SK-N-SH treated with all-trans-retinoic acid at 6 μM for 48 hours (cell line): Measurements from ENCODE around the gene CDH22.
A peak's percentile ranks its signal among the peaks of the same experiment; 100 is the strongest.

Experiments used
- ATAC-seq: fragments of 200-7000 bp; cut with Tn5 transposase; 3 replicates; pipeline ENCODE4 v1.9.1; 2020; ENCODE audit warnings: mild to moderate bottlenecking, moderate library complexity
- ARNTL ChIP-seq: fragments of 450-650 bp; formaldehyde crosslinking; IDR thresholded peaks from 2 replicates; pipeline ENCODE4 v1.5.0; 2020; ENCODE audit warnings: low read depth, mild to moderate bottlenecking, moderate library complexity, borderline replicate concordance
- BACH2 ChIP-seq: fragments of 250-450 bp; sonication (Bioruptor Pico); IDR thresholded peaks from 2 replicates; pipeline ENCODE4 v1.9.0; 2021; ENCODE audit warnings: mild to moderate bottlenecking, borderline replicate concordance
- CSDC2 ChIP-seq: fragments of 250-450 bp; sonication (Bioruptor Pico); IDR thresholded peaks from 2 replicates; pipeline ENCODE4 v1.5.0; 2020; ENCODE audit warnings: mild to moderate bottlenecking, moderate library complexity
- ESRRG ChIP-seq: fragments of 250-450 bp; sonication (Bioruptor Pico); IDR thresholded peaks from 2 replicates; pipeline ENCODE4 v1.6.1; 2021; ENCODE audit warnings: mild to moderate bottlenecking
- GLIS3 ChIP-seq: fragments of 250-450 bp; sonication (Bioruptor Pico); IDR thresholded peaks from 2 replicates; pipeline ENCODE4 v1.5.0; 2020; ENCODE audit warnings: mild to moderate bottlenecking, moderate library complexity
- ISL1 ChIP-seq: fragments of 250-450 bp; sonication (Bioruptor Pico); IDR thresholded peaks from 2 replicates; pipeline ENCODE4 v2.1.2; 2022; ENCODE audit warnings: mild to moderate bottlenecking, moderate library complexity
- RARB ChIP-seq: fragments of 250-450 bp; sonication (Bioruptor Pico); IDR thresholded peaks from 2 replicates; pipeline ENCODE4 v1.8.0; 2021; ENCODE audit warnings: mild to moderate bottlenecking, moderate library complexity
- TCF4 ChIP-seq: fragments of 250-450 bp; sonication (Bioruptor Pico); IDR thresholded peaks from 2 replicates; pipeline ENCODE4 v1.8.0; 2021; ENCODE audit warnings: mild to moderate bottlenecking, moderate library complexity, borderline replicate concordance
- TOX ChIP-seq: fragments of 250-450 bp; sonication (Bioruptor Pico); IDR thresholded peaks from 2 replicates; pipeline ENCODE4 v1.8.0; 2021; ENCODE audit warnings: mild to moderate bottlenecking, moderate library complexity, borderline replicate concordance
- ZC3H10 ChIP-seq: fragments of 250-450 bp; sonication (Bioruptor Pico); IDR thresholded peaks from 2 replicates; pipeline ENCODE4 v1.5.1; 2021; ENCODE audit warnings: mild to moderate bottlenecking, moderate library complexity
- ZFP3 ChIP-seq: fragments of 250-450 bp; sonication (Bioruptor Pico); IDR thresholded peaks from 2 replicates; pipeline ENCODE4 v1.5.0; 2020; ENCODE audit warnings: mild to moderate bottlenecking, moderate library complexity
- ZFP30 ChIP-seq: fragments of 450-650 bp; formaldehyde crosslinking; IDR thresholded peaks from 2 replicates; pipeline ENCODE4 v1.5.0; 2022; ENCODE audit warnings: mild to moderate bottlenecking, moderate library complexity
- ZNF70 ChIP-seq: fragments of 450-650 bp; formaldehyde crosslinking; IDR thresholded peaks from 2 replicates; pipeline ENCODE4 v1.5.0; 2020; ENCODE audit warnings: mild to moderate bottlenecking, moderate library complexity
- TF ChIP-seq, protein P1 (sequence below): fragments of 250-450 bp; sonication (Bioruptor Pico); IDR thresholded peaks from 2 replicates; pipeline ENCODE4 v1.5.1; 2021; ENCODE audit warnings: mild to moderate bottlenecking, moderate library complexity
- TF ChIP-seq, protein P2 (sequence below): fragments of 250-450 bp; sonication (Bioruptor Pico); IDR thresholded peaks from 2 replicates; pipeline ENCODE4 v1.5.0; 2020; ENCODE audit warnings: mild to moderate bottlenecking, moderate library complexity
- TF ChIP-seq, protein P3 (sequence below): fragments of 250-450 bp; sonication (Bioruptor Pico); IDR thresholded peaks from 2 replicates; pipeline ENCODE4 v1.5.1; 2020; ENCODE audit warnings: low read depth, mild to moderate bottlenecking, moderate library complexity
- TF ChIP-seq, protein P4 (sequence below): fragments of 250-450 bp; sonication (Bioruptor Pico); IDR thresholded peaks from 2 replicates; pipeline ENCODE4 v1.8.0; 2021; ENCODE audit warnings: low read depth, mild to moderate bottlenecking, moderate library complexity, borderline replicate concordance
- TF ChIP-seq, protein P5 (sequence below): fragments of 250-450 bp; sonication (Bioruptor Pico); IDR thresholded peaks from 2 replicates; pipeline ENCODE4 v1.8.0; 2020; ENCODE audit warnings: mild to moderate bottlenecking, moderate library complexity, borderline replicate concordance

CDH22 gene

DNA sequence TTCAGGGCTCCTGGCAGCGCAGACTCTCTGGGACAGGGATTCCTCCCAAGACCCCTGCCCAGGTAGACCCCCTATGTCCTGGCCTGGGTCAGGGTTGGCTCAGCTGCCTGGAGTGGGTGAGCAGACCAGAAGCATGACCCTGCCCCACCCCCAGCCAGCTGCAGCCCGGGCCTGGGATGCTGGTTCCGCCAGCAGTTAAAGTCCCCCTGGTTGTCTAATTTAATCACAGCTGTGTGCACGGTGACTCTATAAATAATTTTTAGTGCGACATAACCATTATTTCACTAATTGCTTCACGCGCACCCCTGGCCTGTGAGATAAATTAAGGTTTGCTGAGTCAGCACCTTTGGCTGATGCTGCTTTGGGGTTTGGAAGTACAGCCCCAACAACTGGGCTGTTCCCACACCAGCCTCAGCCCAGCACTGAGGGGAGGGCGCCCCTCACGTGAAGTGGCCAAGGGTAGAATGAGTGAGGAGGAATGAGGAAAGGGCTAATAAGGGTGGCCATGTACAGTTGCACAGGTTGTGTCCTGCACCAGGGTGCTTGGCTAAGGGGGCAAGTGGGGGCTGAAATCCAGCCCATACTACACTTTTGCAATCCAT is 26.1 kb upstream of the CDH22 start:
- TF ChIP-seq ZFP3 (no peak), ZC3H10 (CRISPR knock-in tag) (no peak), ISL1 (CRISPR knock-in tag) (no peak), TOX (CRISPR knock-in tag) (no peak), RARB (no peak), ARNTL (no peak), TCF4 (CRISPR knock-in tag) (no peak), GLIS3 (CRISPR knock-in tag) (no peak), ZNF70 (CRISPR knock-in tag) (no peak)
- TF ChIP-seq, protein P1, sequence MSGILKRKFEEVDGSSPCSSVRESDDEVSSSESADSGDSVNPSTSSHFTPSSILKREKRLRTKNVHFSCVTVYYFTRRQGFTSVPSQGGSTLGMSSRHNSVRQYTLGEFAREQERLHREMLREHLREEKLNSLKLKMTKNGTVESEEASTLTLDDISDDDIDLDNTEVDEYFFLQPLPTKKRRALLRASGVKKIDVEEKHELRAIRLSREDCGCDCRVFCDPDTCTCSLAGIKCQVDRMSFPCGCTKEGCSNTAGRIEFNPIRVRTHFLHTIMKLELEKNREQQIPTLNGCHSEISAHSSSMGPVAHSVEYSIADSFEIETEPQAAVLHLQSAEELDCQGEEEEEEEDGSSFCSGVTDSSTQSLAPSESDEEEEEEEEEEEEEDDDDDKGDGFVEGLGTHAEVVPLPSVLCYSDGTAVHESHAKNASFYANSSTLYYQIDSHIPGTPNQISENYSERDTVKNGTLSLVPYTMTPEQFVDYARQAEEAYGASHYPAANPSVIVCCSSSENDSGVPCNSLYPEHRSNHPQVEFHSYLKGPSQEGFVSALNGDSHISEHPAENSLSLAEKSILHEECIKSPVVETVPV (CRISPR knock-in tag): no peak
- TF ChIP-seq, protein P2, sequence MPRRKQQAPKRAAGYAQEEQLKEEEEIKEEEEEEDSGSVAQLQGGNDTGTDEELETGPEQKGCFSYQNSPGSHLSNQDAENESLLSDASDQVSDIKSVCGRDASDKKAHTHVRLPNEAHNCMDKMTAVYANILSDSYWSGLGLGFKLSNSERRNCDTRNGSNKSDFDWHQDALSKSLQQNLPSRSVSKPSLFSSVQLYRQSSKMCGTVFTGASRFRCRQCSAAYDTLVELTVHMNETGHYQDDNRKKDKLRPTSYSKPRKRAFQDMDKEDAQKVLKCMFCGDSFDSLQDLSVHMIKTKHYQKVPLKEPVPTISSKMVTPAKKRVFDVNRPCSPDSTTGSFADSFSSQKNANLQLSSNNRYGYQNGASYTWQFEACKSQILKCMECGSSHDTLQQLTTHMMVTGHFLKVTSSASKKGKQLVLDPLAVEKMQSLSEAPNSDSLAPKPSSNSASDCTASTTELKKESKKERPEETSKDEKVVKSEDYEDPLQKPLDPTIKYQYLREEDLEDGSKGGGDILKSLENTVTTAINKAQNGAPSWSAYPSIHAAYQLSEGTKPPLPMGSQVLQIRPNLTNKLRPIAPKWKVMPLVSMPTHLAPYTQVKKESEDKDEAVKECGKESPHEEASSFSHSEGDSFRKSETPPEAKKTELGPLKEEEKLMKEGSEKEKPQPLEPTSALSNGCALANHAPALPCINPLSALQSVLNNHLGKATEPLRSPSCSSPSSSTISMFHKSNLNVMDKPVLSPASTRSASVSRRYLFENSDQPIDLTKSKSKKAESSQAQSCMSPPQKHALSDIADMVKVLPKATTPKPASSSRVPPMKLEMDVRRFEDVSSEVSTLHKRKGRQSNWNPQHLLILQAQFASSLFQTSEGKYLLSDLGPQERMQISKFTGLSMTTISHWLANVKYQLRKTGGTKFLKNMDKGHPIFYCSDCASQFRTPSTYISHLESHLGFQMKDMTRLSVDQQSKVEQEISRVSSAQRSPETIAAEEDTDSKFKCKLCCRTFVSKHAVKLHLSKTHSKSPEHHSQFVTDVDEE (CRISPR knock-in tag): no peak
- TF ChIP-seq, protein P3, sequence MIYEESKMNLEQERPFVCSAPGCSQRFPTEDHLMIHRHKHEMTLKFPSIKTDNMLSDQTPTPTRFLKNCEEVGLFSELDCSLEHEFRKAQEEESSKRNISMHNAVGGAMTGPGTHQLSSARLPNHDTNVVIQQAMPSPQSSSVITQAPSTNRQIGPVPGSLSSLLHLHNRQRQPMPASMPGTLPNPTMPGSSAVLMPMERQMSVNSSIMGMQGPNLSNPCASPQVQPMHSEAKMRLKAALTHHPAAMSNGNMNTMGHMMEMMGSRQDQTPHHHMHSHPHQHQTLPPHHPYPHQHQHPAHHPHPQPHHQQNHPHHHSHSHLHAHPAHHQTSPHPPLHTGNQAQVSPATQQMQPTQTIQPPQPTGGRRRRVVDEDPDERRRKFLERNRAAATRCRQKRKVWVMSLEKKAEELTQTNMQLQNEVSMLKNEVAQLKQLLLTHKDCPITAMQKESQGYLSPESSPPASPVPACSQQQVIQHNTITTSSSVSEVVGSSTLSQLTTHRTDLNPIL (CRISPR knock-in tag): no peak
- TF ChIP-seq, protein P4, sequence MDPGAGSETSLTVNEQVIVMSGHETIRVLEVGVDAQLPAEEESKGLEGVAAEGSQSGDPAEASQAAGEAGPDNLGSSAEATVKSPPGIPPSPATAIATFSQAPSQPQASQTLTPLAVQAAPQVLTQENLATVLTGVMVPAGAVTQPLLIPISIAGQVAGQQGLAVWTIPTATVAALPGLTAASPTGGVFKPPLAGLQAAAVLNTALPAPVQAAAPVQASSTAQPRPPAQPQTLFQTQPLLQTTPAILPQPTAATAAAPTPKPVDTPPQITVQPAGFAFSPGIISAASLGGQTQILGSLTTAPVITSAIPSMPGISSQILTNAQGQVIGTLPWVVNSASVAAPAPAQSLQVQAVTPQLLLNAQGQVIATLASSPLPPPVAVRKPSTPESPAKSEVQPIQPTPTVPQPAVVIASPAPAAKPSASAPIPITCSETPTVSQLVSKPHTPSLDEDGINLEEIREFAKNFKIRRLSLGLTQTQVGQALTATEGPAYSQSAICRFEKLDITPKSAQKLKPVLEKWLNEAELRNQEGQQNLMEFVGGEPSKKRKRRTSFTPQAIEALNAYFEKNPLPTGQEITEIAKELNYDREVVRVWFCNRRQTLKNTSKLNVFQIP (CRISPR knock-in tag): no peak
- no peak for ATAC-seq

DNA sequence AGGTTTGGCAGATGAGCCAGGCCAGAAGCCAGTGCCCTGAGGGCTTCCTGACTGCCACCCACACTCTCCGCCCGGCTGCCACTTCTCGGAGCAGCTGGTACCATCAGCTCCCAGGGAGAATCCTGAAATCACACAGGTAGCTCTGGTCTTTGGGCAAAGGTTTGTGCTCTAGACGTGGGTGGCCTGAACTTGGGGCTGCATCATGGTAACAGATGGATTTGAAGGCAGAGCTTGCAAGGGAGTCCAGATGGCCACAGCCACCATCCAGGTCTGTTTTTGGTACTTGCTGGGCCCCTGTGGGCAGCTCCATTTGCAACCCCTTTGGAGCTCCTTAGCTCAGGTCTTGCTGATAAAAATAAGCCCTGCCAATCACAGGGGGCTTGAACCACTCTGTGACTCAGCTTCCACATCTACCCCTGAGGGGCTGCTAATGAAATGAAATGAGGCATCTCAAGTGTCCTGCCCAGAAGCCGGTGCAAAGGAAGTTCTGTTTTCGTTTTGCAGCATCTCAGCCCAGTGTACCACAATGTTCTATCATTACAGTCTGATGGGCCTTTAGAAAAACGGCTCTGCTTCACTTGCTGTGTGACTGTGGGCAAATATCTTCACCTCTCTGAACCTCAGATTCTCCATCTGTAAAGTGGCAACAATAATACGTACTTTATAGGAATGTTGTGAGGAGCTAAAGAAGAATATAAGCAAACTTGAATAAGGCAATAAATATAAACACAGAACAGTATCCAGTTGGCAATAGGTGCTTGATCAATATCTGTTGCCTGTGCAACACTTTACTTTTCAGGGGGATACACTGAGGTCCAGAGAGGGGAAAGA is 25.1 kb upstream of the CDH22 start:
- ATAC-seq: no peak; the same call in 2 of the 3 replicates
- TF ChIP-seq TOX (CRISPR knock-in tag) (no peak), CSDC2 (no peak)

DNA sequence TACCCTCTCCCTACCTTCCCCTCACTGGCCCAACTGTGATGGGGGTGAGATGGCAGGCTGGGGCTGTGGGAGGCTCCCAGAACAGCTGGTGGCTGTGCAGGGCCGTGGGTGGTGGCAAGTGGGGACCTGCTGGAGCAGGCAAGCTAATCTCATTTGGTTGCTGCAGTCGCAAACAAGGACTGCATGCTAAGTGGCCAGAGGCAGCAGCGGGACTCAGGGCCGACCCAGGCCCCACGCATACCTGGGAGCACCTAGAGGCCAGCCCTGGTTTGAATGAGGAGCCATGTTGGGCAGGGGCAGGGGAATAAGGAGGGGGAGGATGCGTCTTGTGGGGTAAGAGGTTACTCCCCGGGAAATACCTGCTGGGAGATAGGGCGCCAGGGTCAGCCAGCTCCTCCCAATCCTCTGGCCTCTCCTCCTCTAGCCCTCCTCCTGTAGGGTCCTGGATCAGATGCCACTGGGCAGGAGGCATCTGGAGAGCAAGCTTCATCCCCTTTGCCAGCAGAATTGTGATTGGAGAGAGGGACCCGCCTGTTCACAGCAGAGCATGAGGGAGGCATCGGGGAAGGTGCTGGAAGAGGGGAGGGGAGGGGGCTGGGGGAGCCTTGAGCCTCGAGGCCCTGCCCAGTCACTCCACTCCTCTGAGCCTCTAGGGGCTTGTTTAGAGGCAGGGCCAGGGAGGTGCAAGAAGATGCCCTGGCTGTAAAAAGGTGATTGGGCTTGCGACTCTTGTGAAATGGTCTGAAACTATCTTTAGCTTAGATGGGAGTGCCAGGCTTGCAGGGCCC is 24.3 kb upstream of the CDH22 start:
- peak; percentile 12; the same call in 1 of the 3 replicates for ATAC-seq
- TF ChIP-seq, protein P2 (CRISPR knock-in tag): no peak
- TF ChIP-seq, protein P5, sequence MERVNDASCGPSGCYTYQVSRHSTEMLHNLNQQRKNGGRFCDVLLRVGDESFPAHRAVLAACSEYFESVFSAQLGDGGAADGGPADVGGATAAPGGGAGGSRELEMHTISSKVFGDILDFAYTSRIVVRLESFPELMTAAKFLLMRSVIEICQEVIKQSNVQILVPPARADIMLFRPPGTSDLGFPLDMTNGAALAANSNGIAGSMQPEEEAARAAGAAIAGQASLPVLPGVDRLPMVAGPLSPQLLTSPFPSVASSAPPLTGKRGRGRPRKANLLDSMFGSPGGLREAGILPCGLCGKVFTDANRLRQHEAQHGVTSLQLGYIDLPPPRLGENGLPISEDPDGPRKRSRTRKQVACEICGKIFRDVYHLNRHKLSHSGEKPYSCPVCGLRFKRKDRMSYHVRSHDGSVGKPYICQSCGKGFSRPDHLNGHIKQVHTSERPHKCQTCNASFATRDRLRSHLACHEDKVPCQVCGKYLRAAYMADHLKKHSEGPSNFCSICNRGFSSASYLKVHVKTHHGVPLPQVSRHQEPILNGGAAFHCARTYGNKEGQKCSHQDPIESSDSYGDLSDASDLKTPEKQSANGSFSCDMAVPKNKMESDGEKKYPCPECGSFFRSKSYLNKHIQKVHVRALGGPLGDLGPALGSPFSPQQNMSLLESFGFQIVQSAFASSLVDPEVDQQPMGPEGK (CRISPR knock-in tag): no peak
- no peak for TF ChIP-seq ISL1 (CRISPR knock-in tag)
- TF ChIP-seq, protein P3 (CRISPR knock-in tag): no peak
- no peak for TF ChIP-seq ZNF70 (CRISPR knock-in tag)
- TF ChIP-seq TCF4 (CRISPR knock-in tag): no peak
- TF ChIP-seq, protein P4 (CRISPR knock-in tag): no peak
- TF ChIP-seq BACH2 (CRISPR knock-in tag): no peak
- no peak for TF ChIP-seq ESRRG (CRISPR knock-in tag)
- TF ChIP-seq ZFP30 (CRISPR knock-in tag): no peak
